ENCODE measurements around the gene PCDHA8.

DNA sequence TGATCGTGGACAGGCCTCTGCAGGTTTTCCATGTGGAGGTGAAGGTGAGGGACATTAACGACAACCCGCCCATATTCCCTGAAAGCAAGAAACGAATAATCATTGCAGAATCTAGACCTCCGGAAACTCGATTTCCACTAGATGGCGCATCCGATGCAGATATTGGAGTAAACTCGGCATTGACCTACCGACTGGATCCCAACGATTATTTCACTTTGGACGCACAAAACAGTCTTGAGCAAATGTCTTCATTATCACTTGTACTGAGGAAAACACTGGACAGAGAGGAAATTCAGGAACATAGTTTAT, 41.6 kb downstream of the PCDHA8 start:
- TF ChIP-seq EZH2 (IDR thresholded peaks at IDR 0.05; ENCODE audit: low read depth) (no peak), CTCF (conservative IDR thresholded peaks at IDR 0.05) (0 out of 2 replicates have a peak, but pooled peaks have one; percentile 26)
